RWPE2 (cell line): ENCODE measurements around the gene HOXA9.

Experiments used
- ATAC-seq: fragments of 200-7000 bp; cut with Tn5 transposase; 3 replicates; pipeline ENCODE4 v1.9.1; 2021; ENCODE audit warnings: low read depth
- DNase-seq: peaks from one replicate; pipeline ENCODE4 v3.0.0-alpha.2; 2020; ENCODE audit warnings: low spot score
- H3K27ac ChIP-seq: fragments of 450-650 bp; 2 replicates; pipeline ENCODE4 v1.5.1; 2017; ENCODE audit warnings: mild to moderate bottlenecking; ENCODE audit not compliant: poor library complexity, severe bottlenecking
- H3K27me3 ChIP-seq: fragments of 250-450 bp; sonication (Bioruptor Pico); 2 replicates; pipeline ENCODE4 v1.5.1; 2021; ENCODE audit warnings: mild to moderate bottlenecking, moderate library complexity; ENCODE audit not compliant: insufficient read depth, poor library complexity, severe bottlenecking
- H3K36me3 ChIP-seq: fragments of 250-450 bp; sonication (Bioruptor Pico); 2 replicates; pipeline ENCODE4 v1.5.1; 2020; ENCODE audit warnings: low read depth, mild to moderate bottlenecking, moderate library complexity
- H3K4me1 ChIP-seq: fragments of 250-450 bp; sonication (Bioruptor Pico); 2 replicates; pipeline ENCODE4 v1.5.1; 2021; ENCODE audit warnings: mild to moderate bottlenecking, moderate library complexity; ENCODE audit not compliant: insufficient read depth, poor library complexity, severe bottlenecking
- H3K4me3 ChIP-seq: fragments of 250-450 bp; sonication (Bioruptor Pico); 2 replicates; pipeline ENCODE4 v1.5.1; 2021; ENCODE audit warnings: mild to moderate bottlenecking, moderate library complexity; ENCODE audit not compliant: severe bottlenecking
- H3K9me3 ChIP-seq: fragments of 250-450 bp; sonication (Bioruptor Pico); 2 replicates; pipeline ENCODE4 v1.5.1; 2021; ENCODE audit warnings: mild to moderate bottlenecking, moderate library complexity; ENCODE audit not compliant: severe bottlenecking
- TF ChIP-seq, protein P1 (sequence below): fragments of 450-650 bp; IDR thresholded peaks from one replicate; pipeline ENCODE4 v1.5.1; 2017; ENCODE audit warnings: mild to moderate bottlenecking, moderate library complexity; ENCODE audit not compliant: poor library complexity, severe bottlenecking

HOXA9 gene

DNA sequence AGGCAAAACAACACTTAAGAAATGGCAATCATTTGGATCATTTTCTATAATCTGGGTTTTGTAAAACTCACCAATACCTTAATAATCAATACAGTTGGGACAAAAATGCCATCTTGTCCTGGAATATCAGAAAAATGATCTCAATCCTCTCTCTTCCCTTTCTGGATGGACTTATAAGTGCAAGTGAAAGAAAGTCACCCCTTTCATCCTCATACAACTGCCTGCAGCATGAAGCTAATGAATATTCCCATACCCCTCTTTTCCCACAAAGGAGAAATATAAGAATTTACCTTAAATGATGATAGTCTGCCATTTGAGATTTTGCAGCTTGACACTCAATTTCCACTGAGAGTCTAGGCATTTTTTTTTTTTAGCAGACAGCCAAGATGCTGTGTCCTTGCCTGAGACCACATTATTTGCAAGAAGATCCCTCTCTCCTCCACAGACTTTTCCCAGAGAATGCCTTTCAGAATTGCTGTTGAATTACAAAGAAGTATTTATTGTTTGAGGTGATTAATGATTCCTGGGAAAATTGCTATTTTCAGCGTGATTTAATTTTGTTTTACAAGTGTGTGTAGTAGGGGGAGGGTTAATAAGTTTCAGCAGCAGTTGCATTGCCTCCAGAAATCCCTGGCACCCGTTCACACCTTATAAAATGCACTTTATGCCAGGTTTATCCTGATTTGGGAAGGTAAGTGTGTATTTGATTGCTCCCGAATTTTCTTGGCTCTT is 38.6 kb downstream of the HOXA9 start:
- DNase-seq (no peak), ATAC-seq (no peak)
- Histone ChIP-seq H3K27me3 (no peaks in the 10 kb centered on the region), H3K27ac (no peak overlapping the region), H3K4me1 (peaks cover 4% of the 10 kb centered on the region), H3K9me3 (no peaks in the 10 kb centered on the region), H3K36me3 (no peaks in the 10 kb centered on the region), H3K4me3 (no peak overlapping the region)
- TF ChIP-seq, protein P1, sequence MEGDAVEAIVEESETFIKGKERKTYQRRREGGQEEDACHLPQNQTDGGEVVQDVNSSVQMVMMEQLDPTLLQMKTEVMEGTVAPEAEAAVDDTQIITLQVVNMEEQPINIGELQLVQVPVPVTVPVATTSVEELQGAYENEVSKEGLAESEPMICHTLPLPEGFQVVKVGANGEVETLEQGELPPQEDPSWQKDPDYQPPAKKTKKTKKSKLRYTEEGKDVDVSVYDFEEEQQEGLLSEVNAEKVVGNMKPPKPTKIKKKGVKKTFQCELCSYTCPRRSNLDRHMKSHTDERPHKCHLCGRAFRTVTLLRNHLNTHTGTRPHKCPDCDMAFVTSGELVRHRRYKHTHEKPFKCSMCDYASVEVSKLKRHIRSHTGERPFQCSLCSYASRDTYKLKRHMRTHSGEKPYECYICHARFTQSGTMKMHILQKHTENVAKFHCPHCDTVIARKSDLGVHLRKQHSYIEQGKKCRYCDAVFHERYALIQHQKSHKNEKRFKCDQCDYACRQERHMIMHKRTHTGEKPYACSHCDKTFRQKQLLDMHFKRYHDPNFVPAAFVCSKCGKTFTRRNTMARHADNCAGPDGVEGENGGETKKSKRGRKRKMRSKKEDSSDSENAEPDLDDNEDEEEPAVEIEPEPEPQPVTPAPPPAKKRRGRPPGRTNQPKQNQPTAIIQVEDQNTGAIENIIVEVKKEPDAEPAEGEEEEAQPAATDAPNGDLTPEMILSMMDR = no peak

DNA sequence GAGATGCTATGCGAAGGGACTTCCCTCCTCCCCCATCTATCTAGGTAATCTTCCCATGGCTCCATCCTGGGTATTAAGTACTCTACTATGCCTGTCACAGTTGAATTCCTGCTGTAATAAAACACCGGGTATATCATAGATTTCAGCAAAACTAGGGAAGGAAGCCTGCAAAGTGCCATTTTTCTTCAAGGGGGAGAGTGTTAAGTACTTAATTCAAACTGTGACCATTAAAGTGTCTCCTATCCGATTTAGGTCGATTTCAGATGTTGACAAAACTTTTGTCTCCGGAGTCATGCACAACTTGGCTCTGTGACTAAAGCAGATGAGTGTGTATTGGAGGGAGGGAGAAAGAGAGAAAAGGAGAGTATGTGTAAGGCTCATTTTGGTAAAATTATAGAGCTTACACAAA is 39.3 kb downstream of the HOXA9 start:
- Histone ChIP-seq H3K27me3 (no peaks in the 10 kb centered on the region), H3K36me3 (no peaks in the 10 kb centered on the region), H3K9me3 (no peaks in the 10 kb centered on the region), H3K4me3 (no peak overlapping the region), H3K4me1 (no peaks in the 10 kb centered on the region), H3K27ac (no peak overlapping the region)
- TF ChIP-seq, protein P1 = no peak
- DNase-seq (no peak), ATAC-seq (no peak)

DNA sequence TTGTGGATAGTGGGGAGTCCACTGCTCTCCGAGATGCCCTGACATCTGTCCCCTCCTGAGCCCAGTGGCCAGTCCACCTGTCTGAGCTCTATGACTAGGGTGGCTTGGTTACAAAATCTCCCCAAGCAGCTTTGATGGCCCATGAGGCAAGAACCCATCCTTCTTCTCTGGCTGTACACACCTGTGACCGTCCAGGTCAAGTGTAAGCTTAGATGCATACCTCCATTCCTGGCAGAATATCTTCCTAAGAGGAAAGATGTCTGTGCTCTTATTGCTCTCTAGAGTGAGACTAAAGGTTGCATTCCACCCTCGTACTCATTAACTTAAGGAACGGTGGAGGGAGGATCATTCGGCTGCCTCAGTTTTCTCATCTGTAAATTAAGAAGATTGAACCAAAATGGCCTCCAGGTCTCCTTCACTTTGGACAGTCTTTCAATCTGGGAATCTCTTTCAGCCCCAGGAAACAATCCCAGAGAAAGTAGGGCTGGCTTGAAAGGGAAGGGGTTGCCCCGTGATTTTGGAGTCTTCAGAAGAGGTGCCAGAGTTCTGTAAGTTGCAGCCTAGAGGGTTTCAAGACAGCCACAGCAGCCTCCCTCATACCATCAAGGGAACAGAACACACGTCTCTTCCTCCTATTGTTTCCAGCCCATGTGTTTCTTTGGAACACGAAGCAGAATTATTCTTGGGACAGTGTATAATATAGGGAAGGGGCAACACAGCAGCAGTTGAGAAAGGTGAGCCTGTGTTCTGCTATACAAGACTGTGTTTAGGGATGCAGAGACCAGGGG is 40.2 kb downstream of the HOXA9 start:
- Histone ChIP-seq H3K27me3 (no peaks in the 10 kb centered on the region), H3K27ac (no peak overlapping the region), H3K4me1 (no peaks in the 10 kb centered on the region), H3K4me3 (no peak overlapping the region), H3K36me3 (no peaks in the 10 kb centered on the region), H3K9me3 (no peaks in the 10 kb centered on the region)
- ATAC-seq (no peak), DNase-seq (no peak)
- TF ChIP-seq, protein P1 = no peak

DNA sequence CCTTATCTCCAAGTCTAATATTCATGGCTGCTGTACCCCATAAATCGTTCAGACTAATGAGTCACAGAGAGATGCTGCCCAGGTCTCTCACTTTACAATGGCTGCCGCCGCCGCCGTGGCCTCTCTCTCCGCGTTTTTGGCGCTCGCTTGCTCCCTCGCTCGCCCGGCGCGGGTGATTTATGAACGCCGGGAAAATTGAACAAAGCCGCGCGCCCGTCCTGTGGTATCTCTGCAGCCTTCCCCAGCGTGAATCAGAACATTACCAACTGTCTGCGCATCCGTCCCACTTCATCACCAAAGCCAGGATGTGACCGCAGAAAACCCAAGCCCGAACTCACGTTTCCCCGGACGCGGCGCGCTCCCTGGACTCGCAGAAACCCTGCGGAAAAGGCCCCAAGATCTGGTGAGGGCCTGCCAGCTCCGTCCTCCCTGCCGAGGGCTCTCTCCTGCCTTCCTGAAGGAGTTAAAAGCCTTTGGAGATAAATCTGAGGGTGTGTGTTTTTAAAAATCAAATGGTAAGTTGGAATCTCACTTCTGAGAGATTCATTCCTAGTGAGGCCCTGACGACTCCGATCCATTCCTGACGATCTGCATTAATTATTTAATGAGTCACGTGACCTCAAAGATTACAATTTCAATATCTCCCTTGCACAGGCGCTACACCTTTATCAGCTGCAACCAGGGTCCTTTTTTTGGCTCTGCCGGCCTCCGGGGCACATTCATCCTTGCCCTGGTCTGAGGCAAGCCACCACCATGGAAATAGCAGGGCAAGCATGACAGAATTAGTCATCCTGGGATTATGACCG is 41.0 kb downstream of the HOXA9 start:
- H3K9me3 ChIP-seq = no peaks in the 10 kb centered on the region
- TF ChIP-seq, protein P1 = no peak
- H3K4me1 ChIP-seq = no peaks in the 10 kb centered on the region
- no peaks in the 10 kb centered on the region for H3K36me3 ChIP-seq
- peak; percentile 51 for DNase-seq
- no peaks in the 10 kb centered on the region for H3K27me3 ChIP-seq
- ATAC-seq = no peak
- H3K27ac ChIP-seq = no peak overlapping the region
- H3K4me3 ChIP-seq = no peak overlapping the region
